RPMI8226 (cell line): Measurements from ENCODE around the gene MYLK4.
"Not testable (repeated sequence)": the region's sequence is repeated elsewhere in the genome, so short reads cannot be mapped to it uniquely, and the experiment has no call there.

Experiments
- DNase-seq: peaks from one replicate; pipeline ENCODE4 v3.0.0-alpha.2; 2015

Gene MYLK4

GRCh38 chr6:2775003-2775402, 24.3 kb upstream of the MYLK4 start:
- DNase-seq = no peak

GRCh38 chr6:2773449-2773848, 22.7 kb upstream of the MYLK4 start:
- DNase-seq = no peak

- no peak for DNase-seq
These were observed 22.1 kb upstream of the MYLK4 start for GRCh38 chr6:2772840-2773239.

GRCh38 chr6:2771079-2771478, 20.4 kb upstream of the MYLK4 start:
- DNase-seq = no peak

GRCh38 chr6:2770171-2770570, 19.4 kb upstream of the MYLK4 start:
- DNase-seq = no peak

GRCh38 chr6:2768696-2769095, 18.0 kb upstream of the MYLK4 start:
- DNase-seq = no peak

GRCh38 chr6:2767657-2768524, 17.2 kb upstream of the MYLK4 start:
- no peak for DNase-seq

GRCh38 chr6:2766767-2767656, 16.3 kb upstream of the MYLK4 start:
- DNase-seq = peak; percentile 33

- DNase-seq = peak; percentile 61
These were observed 15.4 kb upstream of the MYLK4 start for GRCh38 chr6:2765896-2766766.

GRCh38 chr6:2765166-2765895, 14.6 kb upstream of the MYLK4 start, which contains the start of gene WRNIP1:
WRNIP1 (plus strand) TSS chr6:2765393; CDS start chr6:2765623, 230 bp downstream.
- DNase-seq = peak; percentile 100

GRCh38 chr6:2764610-2765165, 14.0 kb upstream of the MYLK4 start:
- peak; percentile 80 for DNase-seq

GRCh38 chr6:2763876-2764540, 13.3 kb upstream of the MYLK4 start:
- no peak for DNase-seq

GRCh38 chr6:2763345-2763841, 12.7 kb upstream of the MYLK4 start:
- no peak for DNase-seq

GRCh38 chr6:2762868-2763267, 12.1 kb upstream of the MYLK4 start:
- DNase-seq = not testable (repeated sequence)

GRCh38 chr6:2760882-2761842, 10.4 kb upstream of the MYLK4 start:
- no peak for DNase-seq

- no peak for DNase-seq
These were observed 8.3 kb upstream of the MYLK4 start for GRCh38 chr6:2758980-2759379.

GRCh38 chr6:2756687-2757224, 6.0 kb upstream of the MYLK4 start:
- no peak for DNase-seq

- no peak for DNase-seq
These were observed 5.5 kb upstream of the MYLK4 start for GRCh38 chr6:2756241-2756640.

- no peak for DNase-seq
These were observed 4.7 kb upstream of the MYLK4 start for GRCh38 chr6:2755456-2755855.
